K562 (cell line): ENCODE measurements around the gene JAKMIP2. TPM values are rescaled to one million over a fixed set of nuclear protein-coding genes. Genes with fewer than 3 reads are reported as not detected.

ENCODE experiments used
- ATAC-seq: fragments of 200-7000 bp; cut with Tn5 transposase; 3 replicates; pipeline ENCODE4 v1.9.1; 2020; ENCODE audit warnings: moderate library complexity
- BruUV-seq: library from RNA; stranded (reverse); fragments of 400-500 nt; replicated peaks from 2 replicates; lab custom pipeline; 2021; lab: Mats Ljungman, UMichigan
- CTCF ChIA-PET: fragments of 300-600 bp; formaldehyde crosslinking; extraction: SDS; loops from one replicate; lab custom pipeline; 2021; ENCODE audit warnings: low intra/inter-chr PET ratio; lab: Yijun Ruan, JAX
- POLR2A ChIA-PET: fragments of 300-600, 350-650 bp; sonication (Branson Sonifier 250); formaldehyde crosslinking; extraction: SDS; loops from one replicate; lab custom pipeline; 2021; ENCODE audit warnings: antibody characterized with exemption, inconsistent platforms; lab: Yijun Ruan, JAX
- DNase-seq, 4 experiments: peaks; one replicate each; pipeline versions ENCODE4 v3.0.0 to v3.0.0-alpha.2; 2011 to 2018; ENCODE audit warnings: low spot score in 3 of 4, mixed read lengths in 3 of 4; ENCODE audit errors: extremely low read depth in 1 of 4
- FAIRE-seq: peaks from 2 replicates; lab custom pipeline; 2011; peaks lifted over from hg19 to GRCh38; lab: Jason Lieb, UNC
- H2AFZ ChIP-seq: 2 replicates; pipeline ENCODE4 v1.6.0; 2011; ENCODE audit warnings: low read depth, low read length, control low read depth, inconsistent platforms
- H3K27ac ChIP-seq: fragments of 200-600 bp; 3 replicates; pipeline ENCODE4 v1.8.0; 2011; ENCODE audit warnings: low read depth, mild to moderate bottlenecking, control low read depth, inconsistent platforms, low read length, moderate library complexity, mixed read lengths; ENCODE audit errors: extremely low read depth
- H3K27me3 ChIP-seq, 2 experiments: fragments of 300-600 bp in 1 of 2; 2 replicates in 1 of 2; 3 replicates in 1 of 2; pipeline versions ENCODE4 v1.6.0 to v1.8.0; 2011; ENCODE audit warnings: inconsistent platforms in 2 of 2, low read length in 2 of 2, mild to moderate bottlenecking in 1 of 2, mixed read lengths in 1 of 2, moderate library complexity in 1 of 2; ENCODE audit not compliant: control insufficient read depth in 2 of 2, insufficient read depth in 2 of 2
- H3K36me3 ChIP-seq: fragments of 300-600 bp; 3 replicates; pipeline ENCODE4 v1.8.0; 2011; ENCODE audit warnings: mild to moderate bottlenecking, low read length, inconsistent platforms; ENCODE audit not compliant: control insufficient read depth, insufficient read depth
- H3K4me1 ChIP-seq, 2 experiments: fragments of 200-600 bp in 1 of 2; replicated peaks in 1 of 2; 2 replicates in 1 of 2; 3 replicates in 1 of 2; pipeline versions ENCODE4 v1.5.1 to v1.8.0; 2011; ENCODE audit warnings: inconsistent platforms in 2 of 2, low read length in 2 of 2, mild to moderate bottlenecking in 1 of 2, mixed read lengths in 1 of 2, moderate library complexity in 1 of 2; ENCODE audit not compliant: control insufficient read depth in 2 of 2, insufficient read depth in 2 of 2
- H3K4me2 ChIP-seq: 2 replicates; pipeline ENCODE4 v1.6.1; 2011; ENCODE audit warnings: low read length, control low read depth, inconsistent platforms, mixed read lengths; ENCODE audit not compliant: insufficient read depth
- H3K4me3 ChIP-seq: fragments of 200-600 bp; sonication (generic), shearing (Covaris generic); 2 replicates; pipeline ENCODE4 v1.5.1; 2016; ENCODE audit warnings: control low read depth, inconsistent platforms
- H3K79me2 ChIP-seq: fragments of 200-600 bp; 3 replicates; pipeline ENCODE4 v1.8.0; 2011; ENCODE audit warnings: low read length, inconsistent platforms; ENCODE audit not compliant: control insufficient read depth, insufficient read depth
- H3K9ac ChIP-seq, 2 experiments: 2 replicates each; pipeline versions ENCODE4 v1.6.0 to v1.6.1; 2011; ENCODE audit warnings: low read depth in 2 of 2, low read length in 2 of 2, control low read depth in 1 of 2, inconsistent platforms in 1 of 2, mild to moderate bottlenecking in 1 of 2, mixed read lengths in 1 of 2; ENCODE audit not compliant: insufficient read depth in 1 of 2
- H3K9me1 ChIP-seq: one replicate; pipeline ENCODE4 v1.6.0; 2011; ENCODE audit warnings: inconsistent platforms, mild to moderate bottlenecking, low read length, moderate library complexity; ENCODE audit not compliant: control insufficient read depth, insufficient read depth
- H3K9me3 ChIP-seq: replicated peaks from 2 replicates; pipeline ENCODE4 v1.5.1; 2011; ENCODE audit warnings: low read depth, low read length, inconsistent platforms; ENCODE audit not compliant: control insufficient read depth, insufficient read depth
- H4K20me1 ChIP-seq: replicated peaks from 2 replicates; pipeline ENCODE4 v1.6.1; 2011; ENCODE audit warnings: low read length, inconsistent platforms, mixed read lengths; ENCODE audit not compliant: control insufficient read depth, insufficient read depth
- BMI1 ChIP-seq: fragments of 150-350 bp; IDR thresholded peaks from 2 replicates; pipeline ENCODE4 v1.6.1; 2014; ENCODE audit warnings: low read length
- BRD4 ChIP-seq: fragments of 200-600 bp; sonication (generic); IDR thresholded peaks from 2 replicates; pipeline ENCODE4 v1.6.1; 2017; ENCODE audit warnings: inconsistent platforms
- NCOA4 ChIP-seq: fragments of 450-650 bp; IDR thresholded peaks from 2 replicates; pipeline ENCODE4 v1.6.1; 2018; ENCODE audit warnings: mild to moderate bottlenecking; ENCODE audit not compliant: partially characterized antibody
- NCOR1 ChIP-seq: fragments of 450-650 bp; IDR thresholded peaks from 2 replicates; pipeline ENCODE4 v1.6.1; 2016; ENCODE audit warnings: mild to moderate bottlenecking, moderate library complexity
- NFIC ChIP-seq: fragments of 450-650 bp; IDR thresholded peaks from 2 replicates; pipeline ENCODE4 v1.6.1; 2017; ENCODE audit warnings: mild to moderate bottlenecking, inconsistent platforms
- NFXL1 ChIP-seq: fragments of 450-650 bp; formaldehyde crosslinking; IDR thresholded peaks from 2 replicates; pipeline ENCODE4 v1.4.0; 2021; ENCODE audit warnings: mild to moderate bottlenecking
- OTX1 ChIP-seq: fragments of 450-650 bp; formaldehyde crosslinking; IDR thresholded peaks from 2 replicates; pipeline ENCODE4 v1.4.0; 2022; ENCODE audit warnings: mild to moderate bottlenecking
- POLR2AphosphoS2 ChIP-seq: IDR thresholded peaks from 2 replicates; pipeline ENCODE4 v1.6.1; 2012; ENCODE audit warnings: low read length, improper control_type of control experiment
- PRPF4 ChIP-seq: fragments of 200-400 bp; formaldehyde crosslinking; IDR thresholded peaks from one replicate; pipeline ENCODE4 v1.6.1; 2017; ENCODE audit warnings: low read length, low read depth, mild to moderate bottlenecking; ENCODE audit not compliant: insufficient read depth, poor library complexity, severe bottlenecking
- PTTG1 ChIP-seq: fragments of 450-650 bp; IDR thresholded peaks from 2 replicates; pipeline ENCODE4 v1.6.1; 2016; ENCODE audit warnings: low read depth, mild to moderate bottlenecking, missing genetic modification characterization, missing compliant biosample characterization
- SP1 ChIP-seq: sonication (generic); formaldehyde crosslinking; IDR thresholded peaks from 2 replicates; pipeline ENCODE4 v1.8.1; 2022; ENCODE audit warnings: mild to moderate bottlenecking, missing genetic modification reagents
- TOE1 ChIP-seq, 2 experiments: fragments of 450-650 bp in 1 of 2; sonication (generic) in 1 of 2; formaldehyde crosslinking in 1 of 2; IDR thresholded peaks; 2 replicates each; pipeline versions ENCODE4 v1.7.1 to v1.8.0; 2016 to 2022; ENCODE audit warnings: borderline replicate concordance in 2 of 2, mild to moderate bottlenecking in 2 of 2, antibody characterized with exemption in 1 of 2, inconsistent platforms in 1 of 2, low read depth in 1 of 2, missing genetic modification reagents in 1 of 2, moderate library complexity in 1 of 2
- ZFP1 ChIP-seq: fragments of 450-650 bp; formaldehyde crosslinking; IDR thresholded peaks from 2 replicates; pipeline ENCODE4 v1.4.0; 2020; ENCODE audit warnings: mild to moderate bottlenecking, mixed read lengths
- ZNF408 ChIP-seq: fragments of 250-450 bp; sonication (Bioruptor Pico); IDR thresholded peaks from 2 replicates; pipeline ENCODE4 v1.4.0; 2020; ENCODE audit warnings: low read depth, mild to moderate bottlenecking, moderate library complexity
- ZNF644 ChIP-seq: fragments of 200-800 bp; sonication (Bioruptor generic); IDR thresholded peaks from 2 replicates; pipeline ENCODE4 v1.6.1; 2016; ENCODE audit warnings: low read depth, missing genetic modification characterization, missing compliant biosample characterization
- ZSCAN32 ChIP-seq: fragments of 450-650 bp; formaldehyde crosslinking; IDR thresholded peaks from 2 replicates; pipeline ENCODE4 v1.4.0; 2020; ENCODE audit warnings: mild to moderate bottlenecking, moderate library complexity
- WGBS: fragments of 100-300 bp; shearing (Covaris generic); methylation state at CpG from one replicate; pipeline ENCODE4 v1.1.6; 2016; ENCODE audit warnings: low coverage, mixed read lengths; ENCODE audit not compliant: insufficient coverage; ENCODE audit errors: missing lambda C conversion rate; 5-methylcytosine and 5-hydroxymethylcytosine counted together
- in situ Hi-C: fragments of 300-500 bp; cut with MboI; formaldehyde crosslinking; loops from 4 replicates; pipeline ENCODE4 v1.15.0; 2018; ENCODE audit warnings: inconsistent platforms, mixed read lengths
- intact Hi-C: fragments of 100-400 bp; cut with micrococcal nuclease; formaldehyde crosslinking; loops from 2 replicates; pipeline ENCODE4 v1.14.2; 2022
- polyA plus RNA-seq, 8 experiments: library from polyadenylated mRNA; depleted of rRNA in 4 of 8; stranded (reverse) in 5 of 8; unstranded in 3 of 8; fragments of >200 nt; fragmentation: Nextera tagmentation in 2 of 8; fragmentation: Illumina TruSeq in 1 of 8; extraction: Ambion mirVana in 2 of 8; extraction: Trizol in 1 of 8; gene quantifications; 2 replicates each; pipeline versions ENCODE4 v1.2.1 to v1.2.3, GENCODE V29; 2011 to 2014; ENCODE audit warnings: inconsistent platforms in 1 of 8, missing spikeins in 1 of 8
- total RNA-seq, 7 experiments: library from RNA; depleted of rRNA in 6 of 7; stranded (reverse); fragments of >200 nt in 6 of 7; fragmentation: Illumina TruSeq in 2 of 7; extraction: Trizol in 2 of 7; gene quantifications; 2 replicates each; pipeline versions ENCODE4 v1.2.1 to v1.2.3, GENCODE V29; 2011 to 2021; ENCODE audit warnings: low replicate concordance in 1 of 7
- TF ChIP-seq, protein P1 (sequence below): fragments of 450-650 bp; conservative IDR thresholded peaks from 2 replicates; pipeline ENCODE4 v1.6.1; 2016; ENCODE audit warnings: missing genetic modification characterization, low read depth, mild to moderate bottlenecking, missing compliant biosample characterization, moderate library complexity

JAKMIP2 gene
- total and polyA plus RNA-seq, 9 of the 15 experiments (the other 6 are each of a cell fraction or from before 2014, with no cell fraction given): not detected

- in situ Hi-C loops: no loop called here
- no peaks in the 10 kb centered on the region for H4K20me1 ChIP-seq
- H2AFZ ChIP-seq: no peak overlapping the region
- BruUV-seq: no TSS peak
- H3K4me3 ChIP-seq: no peak overlapping the region
- WGBS: 11% methylated on average over 1 of the region's 1 CpG
- TF ChIP-seq SP1 (CRISPR knock-in tag) (no peak), ZNF644 (tag) (no peak), NFXL1 (CRISPR knock-in tag) (no peak), OTX1 (no peak), NFIC (no peak), NCOA4 (no peak)
- no peaks in the 10 kb centered on the region for H3K79me2 ChIP-seq
- DNase-seq: no peak
- H3K9ac ChIP-seq: no peak overlapping the region
- intact Hi-C loops: no loop called here
- no peaks in the 10 kb centered on the region for H3K9me3 ChIP-seq
- H3K9me1 ChIP-seq: no peaks in the 10 kb centered on the region
- H3K36me3 ChIP-seq: no peaks in the 10 kb centered on the region
- H3K27ac ChIP-seq: no peak overlapping the region
- POLR2A ChIA-PET: no interaction called here
- no peak overlapping the region for H3K4me2 ChIP-seq
- H3K27me3 ChIP-seq: no peaks in the 10 kb centered on the region
- CTCF ChIA-PET: no interaction called here
- no peak for FAIRE-seq
- ATAC-seq: no peak
- no peaks in the 10 kb centered on the region for H3K4me1 ChIP-seq
Measured at GRCh38 chr5:147813696-147814095, 31.2 kb upstream of the JAKMIP2 start.

GRCh38 chr5:147809830-147810666, 27.5 kb upstream of the JAKMIP2 start:
- H3K9me1 ChIP-seq: no peaks in the 10 kb centered on the region
- H3K36me3 ChIP-seq: no peaks in the 10 kb centered on the region
- CTCF ChIA-PET: no interaction called here
- no peak overlapping the region for H3K4me2 ChIP-seq
- H3K4me3 ChIP-seq: no peak overlapping the region
- H4K20me1 ChIP-seq: no peaks in the 10 kb centered on the region
- BruUV-seq: no TSS peak
- no peak overlapping the region for H3K27ac ChIP-seq
- ATAC-seq (no peak), FAIRE-seq (no peak), DNase-seq (no peak)
- no peaks in the 10 kb centered on the region for H3K9me3 ChIP-seq
- H2AFZ ChIP-seq: no peak overlapping the region
- intact Hi-C loops (no loop called here), in situ Hi-C loops (no loop called here)
- WGBS: 1% methylated on average over 5 of the region's 5 CpGs
- H3K4me1 ChIP-seq: no peaks in the 10 kb centered on the region
- POLR2A ChIA-PET: no interaction called here
- no peak overlapping the region for H3K9ac ChIP-seq
- no peaks in the 10 kb centered on the region for H3K79me2 ChIP-seq
- no peaks in the 10 kb centered on the region for H3K27me3 ChIP-seq
- no peak for TF ChIP-seq TOE1 (IDR thresholded peaks at IDR 0.05; ENCODE audit: borderline replicate concordance)
- no peak for TF ChIP-seq TOE1 (CRISPR knock-in tag; IDR thresholded peaks at IDR 0.05; ENCODE audit: borderline replicate concordance, low read depth)
- no peak for TF ChIP-seq BMI1
- no peak for TF ChIP-seq ZSCAN32 (CRISPR knock-in tag)
- TF ChIP-seq, protein P1, sequence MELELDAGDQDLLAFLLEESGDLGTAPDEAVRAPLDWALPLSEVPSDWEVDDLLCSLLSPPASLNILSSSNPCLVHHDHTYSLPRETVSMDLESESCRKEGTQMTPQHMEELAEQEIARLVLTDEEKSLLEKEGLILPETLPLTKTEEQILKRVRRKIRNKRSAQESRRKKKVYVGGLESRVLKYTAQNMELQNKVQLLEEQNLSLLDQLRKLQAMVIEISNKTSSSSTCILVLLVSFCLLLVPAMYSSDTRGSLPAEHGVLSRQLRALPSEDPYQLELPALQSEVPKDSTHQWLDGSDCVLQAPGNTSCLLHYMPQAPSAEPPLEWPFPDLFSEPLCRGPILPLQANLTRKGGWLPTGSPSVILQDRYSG (tag): no peak
- TF ChIP-seq ZNF408: no peak
- TF ChIP-seq ZFP1 (CRISPR knock-in tag): no peak
- no peak for TF ChIP-seq PRPF4
- TF ChIP-seq NCOR1: no peak
- TF ChIP-seq PTTG1 (tag): no peak
- TF ChIP-seq BRD4: no peak
- TF ChIP-seq POLR2AphosphoS2: no peak
